Omental fat pad (tissue), 4 donors: ENCODE measurements around the gene FIP1L1. TPM values are rescaled to one million over a fixed set of nuclear protein-coding genes. Genes with fewer than 3 reads are reported as not detected.
A peak's percentile ranks its signal among the peaks of the same experiment; 100 is the strongest.

Source experiments
- ATAC-seq: fragments of 150-250 bp; one replicate; pipeline ENCODE4 v1.9.1; 2016; ENCODE audit warnings: mild to moderate bottlenecking, moderate library complexity; ENCODE audit not compliant: low FRiP score
- DNase-seq: peaks from one replicate; pipeline ENCODE4 v3.0.0-alpha.2; 2019; ENCODE audit warnings: low spot score
- total RNA-seq, 4 donors: library from RNA; depleted of rRNA; stranded (reverse); fragments of >200 nt; gene quantifications; one replicate each; pipeline ENCODE4 v1.1.0, GENCODE V29; 2016
- TF ChIP-seq, protein P1 (sequence below), 3 donors: fragments of 450-650 bp; IDR thresholded peaks; one replicate each; pipeline ENCODE4 v1.5.1; 2016 to 2017; ENCODE audit warnings: antibody characterized with exemption in 3 of 3, mild to moderate bottlenecking in 3 of 3, moderate library complexity in 2 of 3

Gene FIP1L1
- total RNA-seq, 4 donors from 2014 or later = 31.6 to 51.4 (median 38.7) TPM

DNA sequence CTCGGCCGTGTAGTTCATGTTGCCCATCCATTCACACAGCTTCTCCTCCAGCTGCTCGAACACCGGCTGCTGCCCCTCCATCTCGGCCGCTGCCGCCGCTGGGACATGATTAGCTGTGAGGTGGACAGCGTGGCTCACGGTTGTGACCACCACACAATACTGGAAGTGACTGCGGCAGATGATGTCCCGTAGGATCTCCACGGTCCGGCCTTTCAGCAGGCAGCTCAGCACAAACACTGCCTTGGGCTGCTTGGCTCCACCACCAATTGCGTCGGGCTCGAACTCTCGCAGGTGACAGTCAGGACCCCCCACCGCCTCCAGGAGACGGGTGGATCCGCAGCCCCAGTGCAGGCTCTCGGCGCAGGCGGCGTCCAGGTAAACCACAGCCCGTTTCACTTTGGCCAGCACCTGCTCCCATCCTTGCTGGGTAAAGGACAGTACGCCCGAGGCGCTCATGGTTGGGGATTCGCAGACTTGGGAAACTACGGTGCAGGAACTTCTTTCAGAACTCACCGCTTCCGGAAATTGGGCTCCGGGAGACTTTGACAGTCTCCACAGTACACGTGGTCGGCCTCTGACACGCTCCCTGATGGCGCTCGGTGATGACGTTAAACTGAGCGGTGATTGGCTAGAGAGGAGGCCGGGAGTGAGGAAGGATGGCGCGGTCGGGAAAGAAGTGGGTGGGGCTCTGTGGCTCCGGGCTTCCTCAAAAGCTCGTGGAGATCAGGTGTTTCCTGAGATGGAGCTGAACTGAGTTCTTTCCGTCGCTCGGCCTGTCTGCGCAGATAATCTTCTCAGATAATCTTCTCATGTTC is 11.7 kb upstream of the FIP1L1 start, which contains the start of gene SCFD2:
TSS of gene SCFD2 (minus strand) at position 576 of the 815 bp plus-strand sequence.
- DNase-seq = peak; percentile 99
- peak; percentile 100 for ATAC-seq
- TF ChIP-seq, protein P1, sequence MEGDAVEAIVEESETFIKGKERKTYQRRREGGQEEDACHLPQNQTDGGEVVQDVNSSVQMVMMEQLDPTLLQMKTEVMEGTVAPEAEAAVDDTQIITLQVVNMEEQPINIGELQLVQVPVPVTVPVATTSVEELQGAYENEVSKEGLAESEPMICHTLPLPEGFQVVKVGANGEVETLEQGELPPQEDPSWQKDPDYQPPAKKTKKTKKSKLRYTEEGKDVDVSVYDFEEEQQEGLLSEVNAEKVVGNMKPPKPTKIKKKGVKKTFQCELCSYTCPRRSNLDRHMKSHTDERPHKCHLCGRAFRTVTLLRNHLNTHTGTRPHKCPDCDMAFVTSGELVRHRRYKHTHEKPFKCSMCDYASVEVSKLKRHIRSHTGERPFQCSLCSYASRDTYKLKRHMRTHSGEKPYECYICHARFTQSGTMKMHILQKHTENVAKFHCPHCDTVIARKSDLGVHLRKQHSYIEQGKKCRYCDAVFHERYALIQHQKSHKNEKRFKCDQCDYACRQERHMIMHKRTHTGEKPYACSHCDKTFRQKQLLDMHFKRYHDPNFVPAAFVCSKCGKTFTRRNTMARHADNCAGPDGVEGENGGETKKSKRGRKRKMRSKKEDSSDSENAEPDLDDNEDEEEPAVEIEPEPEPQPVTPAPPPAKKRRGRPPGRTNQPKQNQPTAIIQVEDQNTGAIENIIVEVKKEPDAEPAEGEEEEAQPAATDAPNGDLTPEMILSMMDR (IDR thresholded peaks at IDR 0.05) = no peak

DNA sequence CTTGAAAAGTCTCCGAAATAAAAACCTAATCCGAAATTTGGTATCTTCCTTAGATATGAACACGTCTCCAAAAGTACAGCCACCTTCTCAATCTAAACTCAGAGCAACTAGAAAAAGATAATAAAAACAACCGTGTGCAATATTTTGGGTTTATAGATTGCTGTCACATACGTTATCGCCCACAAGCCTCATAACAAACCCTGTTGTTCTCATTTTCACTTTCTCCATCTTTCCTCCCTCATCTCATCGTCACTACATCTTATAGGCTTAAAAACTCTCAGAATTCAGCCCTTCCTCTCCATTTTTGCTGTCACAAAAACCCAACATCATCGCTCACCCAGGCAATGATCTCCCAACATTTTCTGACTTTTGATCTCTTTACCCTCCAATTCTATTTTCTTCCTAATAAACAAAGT is 11.1 kb upstream of the FIP1L1 start:
- TF ChIP-seq, protein P1 (IDR thresholded peaks at IDR 0.05) = no peak
- no peak for DNase-seq
- ATAC-seq = no peak

GRCh38 chr4:53367721-53368120 is 9.7 kb upstream of the FIP1L1 start:
- TF ChIP-seq, protein P1 (IDR thresholded peaks at IDR 0.05) = no peak
- ATAC-seq (no peak), DNase-seq (no peak)

GRCh38 chr4:53371049-53371448 is 6.4 kb upstream of the FIP1L1 start:
- ATAC-seq = no peak
- TF ChIP-seq, protein P1 (IDR thresholded peaks at IDR 0.05) = no peak

GRCh38 chr4:53371843-53372521 is 5.5 kb upstream of the FIP1L1 start:
- TF ChIP-seq, protein P1 (IDR thresholded peaks at IDR 0.05) = no peak
- ATAC-seq (no peak), DNase-seq (no peak)

More at GRCh38 chr4:53371049-53371448, 6.4 kb upstream of the FIP1L1 start:
- no peak for DNase-seq

GRCh38 chr4:53374777-53375258 is 2.6 kb upstream of the FIP1L1 start:
- ATAC-seq = no peak
- TF ChIP-seq, protein P1 (IDR thresholded peaks at IDR 0.05) = no peak

More at GRCh38 chr4:53374777-53375258, 2.6 kb upstream of the FIP1L1 start:
- no peak for DNase-seq
